Testis (tissue), 2 donors: Measurements from ENCODE around the gene SLC5A10.

Experiments
- POLR2A ChIP-seq: fragments of 450-650 bp; IDR thresholded peaks from one replicate; pipeline ENCODE4 v1.6.1; 2017; ENCODE audit warnings: antibody characterized with exemption, mild to moderate bottlenecking, moderate library complexity
- TF ChIP-seq, protein P1 (sequence below), 3 experiments: fragments of 450-650 bp in 2 of 3; fragments of 200-600 bp in 1 of 3; sonication (generic) in 1 of 3; IDR thresholded peaks; one replicate each; pipeline ENCODE4 v1.5.1; 2016 to 2019; ENCODE audit warnings: antibody characterized with exemption in 3 of 3, mild to moderate bottlenecking in 2 of 3, moderate library complexity in 1 of 3

GRCh38 chr17:19012171-19013080, 60.5 kb downstream of the SLC5A10 start:
- no peak for TF ChIP-seq POLR2A
- TF ChIP-seq, protein P1, sequence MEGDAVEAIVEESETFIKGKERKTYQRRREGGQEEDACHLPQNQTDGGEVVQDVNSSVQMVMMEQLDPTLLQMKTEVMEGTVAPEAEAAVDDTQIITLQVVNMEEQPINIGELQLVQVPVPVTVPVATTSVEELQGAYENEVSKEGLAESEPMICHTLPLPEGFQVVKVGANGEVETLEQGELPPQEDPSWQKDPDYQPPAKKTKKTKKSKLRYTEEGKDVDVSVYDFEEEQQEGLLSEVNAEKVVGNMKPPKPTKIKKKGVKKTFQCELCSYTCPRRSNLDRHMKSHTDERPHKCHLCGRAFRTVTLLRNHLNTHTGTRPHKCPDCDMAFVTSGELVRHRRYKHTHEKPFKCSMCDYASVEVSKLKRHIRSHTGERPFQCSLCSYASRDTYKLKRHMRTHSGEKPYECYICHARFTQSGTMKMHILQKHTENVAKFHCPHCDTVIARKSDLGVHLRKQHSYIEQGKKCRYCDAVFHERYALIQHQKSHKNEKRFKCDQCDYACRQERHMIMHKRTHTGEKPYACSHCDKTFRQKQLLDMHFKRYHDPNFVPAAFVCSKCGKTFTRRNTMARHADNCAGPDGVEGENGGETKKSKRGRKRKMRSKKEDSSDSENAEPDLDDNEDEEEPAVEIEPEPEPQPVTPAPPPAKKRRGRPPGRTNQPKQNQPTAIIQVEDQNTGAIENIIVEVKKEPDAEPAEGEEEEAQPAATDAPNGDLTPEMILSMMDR (IDR thresholded peaks at IDR 0.05) = no peak
